ENCODE results near the gene ATP13A4.

- TF ChIP-seq CTCF (IDR thresholded peaks at IDR 0.05; ENCODE audit: poor library complexity, severe bottlenecking) (no peak), REST (IDR thresholded peaks at IDR 0.05; ENCODE audit: borderline replicate concordance) (no peak), EP300 (conservative IDR thresholded peaks at IDR 0.05; ENCODE audit: poor library complexity, severe bottlenecking) (no peak), SMC3 (conservative IDR thresholded peaks at IDR 0.05; ENCODE audit: poor library complexity) (no peak), EZH2 (IDR thresholded peaks at IDR 0.05; ENCODE audit: borderline replicate concordance, insufficient read depth, low read length, poor library complexity, severe bottlenecking) (no peak)
These were observed 1.8 kb downstream of the ATP13A4 start for GRCh38 chr3:193552923-193553322.
